Neural crest cell (in vitro differentiated cells): Measurements from ENCODE around the gene CCDC13. TPM values are rescaled to one million over a fixed set of nuclear protein-coding genes. Genes with fewer than 3 reads are reported as not detected.

Experiments used
- DNase-seq: peaks from one replicate; pipeline ENCODE4 v3.0.0; 2021; ENCODE audit warnings: low read depth, mixed read lengths, low spot score
- H3K27ac Mint-ChIP-seq: one replicate; pipeline ENCODE4 v1.8.0; 2021; ENCODE audit warnings: mild to moderate bottlenecking, mixed read lengths; ENCODE audit not compliant: unreplicated experiment
- H3K27me3 Mint-ChIP-seq: 2 replicates; pipeline ENCODE4 v1.8.0; 2021; ENCODE audit warnings: low read depth, mild to moderate bottlenecking, mixed read lengths
- H3K36me3 Mint-ChIP-seq: 2 replicates; pipeline ENCODE4 v1.8.0; 2021; ENCODE audit warnings: low read depth, mild to moderate bottlenecking, mixed read lengths
- H3K4me1 Mint-ChIP-seq: 2 replicates; pipeline ENCODE4 v1.8.0; 2021; ENCODE audit warnings: mixed read lengths
- H3K4me3 Mint-ChIP-seq: one replicate; pipeline ENCODE4 v1.8.0; 2021; ENCODE audit warnings: mild to moderate bottlenecking, mixed read lengths
- H3K9me3 Mint-ChIP-seq: 2 replicates; pipeline ENCODE4 v1.8.0; 2021; ENCODE audit warnings: mixed read lengths
- total RNA-seq: library from RNA; stranded (reverse); gene quantifications from 2 replicates; pipeline ENCODE4 v1.2.1, GENCODE V29; 2021
- TF ChIP-seq, protein P1 (sequence below): fragments of 200-600 bp; sonication (generic); conservative IDR thresholded peaks from 2 replicates; pipeline ENCODE4 v1.5.0; 2021; ENCODE audit warnings: antibody characterized with exemption, mild to moderate bottlenecking

Gene CCDC13
- total RNA-seq, 1 donor from 2014 or later, result 2.0 TPM

DNA sequence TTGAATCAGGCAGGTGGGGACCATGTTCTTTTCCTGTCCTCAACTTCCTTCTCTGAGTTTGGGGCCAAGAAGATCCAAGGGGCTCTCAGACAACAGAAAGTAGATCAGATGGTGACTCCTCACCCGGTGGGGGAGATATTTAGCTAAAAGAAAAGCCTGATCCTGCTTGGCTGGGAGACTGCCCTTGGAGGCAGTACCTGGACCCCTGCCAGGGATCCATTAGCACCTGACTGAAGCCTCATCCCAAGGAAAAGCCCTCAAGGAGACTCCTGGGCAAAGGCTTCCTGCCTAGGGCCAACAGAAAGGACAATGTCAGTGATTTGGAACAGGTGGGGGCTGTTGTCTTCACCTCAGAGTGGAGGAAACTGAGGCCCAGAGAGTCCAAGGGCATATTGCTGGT is 37.0 kb downstream of the CCDC13 start:
- no peaks in the 10 kb centered on the region for H3K36me3 Mint-ChIP-seq
- peaks cover 35% of the 10 kb centered on the region for H3K4me1 Mint-ChIP-seq
- H3K27me3 Mint-ChIP-seq, result no peaks in the 10 kb centered on the region
- TF ChIP-seq, protein P1, sequence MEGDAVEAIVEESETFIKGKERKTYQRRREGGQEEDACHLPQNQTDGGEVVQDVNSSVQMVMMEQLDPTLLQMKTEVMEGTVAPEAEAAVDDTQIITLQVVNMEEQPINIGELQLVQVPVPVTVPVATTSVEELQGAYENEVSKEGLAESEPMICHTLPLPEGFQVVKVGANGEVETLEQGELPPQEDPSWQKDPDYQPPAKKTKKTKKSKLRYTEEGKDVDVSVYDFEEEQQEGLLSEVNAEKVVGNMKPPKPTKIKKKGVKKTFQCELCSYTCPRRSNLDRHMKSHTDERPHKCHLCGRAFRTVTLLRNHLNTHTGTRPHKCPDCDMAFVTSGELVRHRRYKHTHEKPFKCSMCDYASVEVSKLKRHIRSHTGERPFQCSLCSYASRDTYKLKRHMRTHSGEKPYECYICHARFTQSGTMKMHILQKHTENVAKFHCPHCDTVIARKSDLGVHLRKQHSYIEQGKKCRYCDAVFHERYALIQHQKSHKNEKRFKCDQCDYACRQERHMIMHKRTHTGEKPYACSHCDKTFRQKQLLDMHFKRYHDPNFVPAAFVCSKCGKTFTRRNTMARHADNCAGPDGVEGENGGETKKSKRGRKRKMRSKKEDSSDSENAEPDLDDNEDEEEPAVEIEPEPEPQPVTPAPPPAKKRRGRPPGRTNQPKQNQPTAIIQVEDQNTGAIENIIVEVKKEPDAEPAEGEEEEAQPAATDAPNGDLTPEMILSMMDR, result no peak
- no peak overlapping the region for H3K27ac Mint-ChIP-seq
- no peak for DNase-seq
- no peak overlapping the region for H3K4me3 Mint-ChIP-seq
- no peaks in the 10 kb centered on the region for H3K9me3 Mint-ChIP-seq

DNA sequence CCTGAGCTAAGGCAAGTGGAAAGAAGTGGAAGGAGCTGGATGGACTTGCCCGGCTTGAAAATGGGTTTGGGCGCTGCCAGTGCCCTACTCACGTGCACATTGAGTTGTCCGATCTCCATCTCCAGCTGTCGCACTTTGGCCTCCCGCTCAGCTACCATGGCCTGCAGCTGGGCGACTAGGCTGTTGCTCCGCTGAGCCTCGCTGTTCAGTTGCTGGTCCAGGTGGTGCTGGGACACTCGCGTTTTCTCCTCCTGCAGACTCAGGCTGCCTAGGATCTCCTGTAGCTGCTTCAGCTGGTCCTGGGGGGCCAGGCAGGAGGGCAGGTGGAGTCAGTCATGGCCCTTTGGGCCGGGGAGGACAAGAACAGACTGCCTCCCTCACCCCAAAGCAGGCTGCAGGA is 37.4 kb downstream of the CCDC13 start:
- TF ChIP-seq, protein P1, result no peak
- Mint-ChIP-seq H3K9me3 (no peaks in the 10 kb centered on the region), H3K27me3 (no peaks in the 10 kb centered on the region), H3K27ac (no peak overlapping the region), H3K4me1 (peaks cover 35% of the 10 kb centered on the region), H3K4me3 (no peak overlapping the region), H3K36me3 (no peaks in the 10 kb centered on the region)
- no peak for DNase-seq

DNA sequence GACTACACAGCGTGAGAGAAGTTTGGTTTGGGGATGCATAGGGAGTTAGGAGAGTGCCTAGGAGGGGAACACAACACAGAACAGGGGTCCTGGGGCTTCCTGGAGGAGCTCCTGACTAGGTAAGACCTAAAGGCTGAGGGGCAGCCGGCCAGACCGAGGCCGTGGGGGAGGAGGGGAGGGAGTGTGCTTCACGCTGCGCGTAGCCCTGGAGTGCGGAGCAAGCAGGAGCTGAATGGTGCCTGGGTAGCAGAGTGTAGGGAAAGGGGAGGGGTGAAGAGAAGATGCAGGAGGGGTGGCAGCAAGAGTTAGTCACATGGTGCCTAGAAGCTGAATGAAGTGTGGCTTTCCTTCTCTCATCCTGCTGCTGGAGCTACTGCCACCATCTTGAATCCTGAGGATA is 38.0 kb downstream of the CCDC13 start:
- TF ChIP-seq, protein P1, result no peak
- DNase-seq, result no peak
- Mint-ChIP-seq H3K4me3 (no peak overlapping the region), H3K9me3 (no peaks in the 10 kb centered on the region), H3K27ac (no peak overlapping the region), H3K27me3 (no peaks in the 10 kb centered on the region), H3K36me3 (no peaks in the 10 kb centered on the region), H3K4me1 (peaks cover 36% of the 10 kb centered on the region)

DNA sequence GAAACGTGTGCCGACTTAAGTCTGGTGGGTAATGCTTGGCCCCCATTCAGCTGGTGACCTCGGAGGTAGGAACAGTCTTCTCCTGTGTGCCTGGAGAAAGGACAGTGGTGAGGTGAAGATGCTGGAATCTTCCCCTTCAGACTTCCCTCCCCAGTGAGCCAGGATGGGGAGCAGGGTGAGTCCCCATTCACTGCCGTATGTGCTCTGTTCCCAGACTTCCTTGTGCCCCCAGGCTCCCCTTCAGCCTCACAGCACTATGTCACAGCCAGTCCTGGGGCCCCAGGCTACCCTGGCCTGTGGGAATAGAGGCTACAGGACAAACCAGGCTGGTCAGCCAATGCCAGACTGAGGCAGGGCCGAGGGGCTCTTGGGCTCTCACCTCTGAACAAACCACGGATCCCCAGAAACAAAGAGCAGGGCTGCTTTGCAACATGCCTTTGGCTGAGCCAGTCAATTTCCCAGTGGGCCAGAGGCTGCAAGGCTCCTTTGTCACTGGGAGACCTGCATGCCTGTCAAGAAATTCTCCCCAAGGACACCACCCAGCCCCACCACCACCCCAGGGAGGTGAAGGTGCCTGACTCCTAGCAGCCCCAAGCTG is 38.7 kb downstream of the CCDC13 start:
- H3K4me1 Mint-ChIP-seq, result peaks cover 39% of the 10 kb centered on the region
- no peak overlapping the region for H3K27ac Mint-ChIP-seq
- H3K27me3 Mint-ChIP-seq, result no peaks in the 10 kb centered on the region
- no peaks in the 10 kb centered on the region for H3K9me3 Mint-ChIP-seq
- TF ChIP-seq, protein P1, result no peak
- H3K4me3 Mint-ChIP-seq, result no peak overlapping the region
- DNase-seq, result no peak
- H3K36me3 Mint-ChIP-seq, result no peaks in the 10 kb centered on the region

DNA sequence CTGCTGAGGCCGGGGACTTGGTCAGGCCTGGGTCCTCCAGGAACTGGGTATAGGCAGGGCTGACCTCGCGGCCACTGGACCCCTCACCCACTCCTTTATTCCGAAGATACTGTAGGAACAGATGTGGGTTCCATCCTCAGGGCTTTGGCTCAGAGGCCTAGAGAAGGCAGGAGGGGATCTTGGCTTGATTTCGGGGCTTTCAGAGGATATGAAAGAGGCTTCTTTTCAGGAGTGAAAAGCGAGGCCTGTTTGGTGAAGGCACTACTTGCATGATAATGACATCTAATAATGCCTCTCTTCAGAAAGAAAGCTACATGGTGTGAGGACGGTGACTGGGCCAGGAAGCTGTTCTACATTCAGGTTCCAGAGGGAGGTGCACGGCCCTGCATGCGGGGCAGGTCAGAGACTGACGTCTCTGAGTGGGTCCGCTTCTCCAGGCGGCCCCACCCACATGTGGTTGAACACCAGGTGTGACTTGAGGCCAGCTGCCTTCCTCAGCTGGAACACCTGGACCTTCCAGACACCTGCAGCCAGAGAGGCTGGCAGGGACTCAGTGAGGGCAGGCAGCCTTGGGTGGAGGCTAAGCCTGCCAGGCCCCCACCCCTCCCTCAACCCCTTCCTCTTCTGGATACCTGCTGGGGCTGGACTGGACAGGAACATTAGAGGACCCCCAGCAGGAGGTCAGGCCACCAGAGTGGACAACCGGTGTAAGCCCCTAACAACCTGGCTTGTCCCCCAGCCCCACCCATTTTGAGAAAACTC is 39.4 kb downstream of the CCDC13 start:
- no peaks in the 10 kb centered on the region for H3K9me3 Mint-ChIP-seq
- H3K27ac Mint-ChIP-seq, result no peak overlapping the region
- no peaks in the 10 kb centered on the region for H3K36me3 Mint-ChIP-seq
- TF ChIP-seq, protein P1, result no peak
- H3K4me1 Mint-ChIP-seq, result peaks cover 39% of the 10 kb centered on the region
- no peak for DNase-seq
- no peaks in the 10 kb centered on the region for H3K27me3 Mint-ChIP-seq
- H3K4me3 Mint-ChIP-seq, result no peak overlapping the region
